Right lobe of liver (tissue), 4 donors: ENCODE measurements around the gene AP5S1.

Experiments used
- CTCF ChIP-seq, 4 donors: fragments of 200-600 bp in 3 of 4; fragments of 450-650 bp in 1 of 4; IDR thresholded peaks; one replicate each; pipeline versions ENCODE4 v1.5.1 to v1.8.0; 2016 to 2022; ENCODE audit warnings: antibody characterized with exemption in 4 of 4, mild to moderate bottlenecking in 2 of 4
- POLR2A ChIP-seq: fragments of 450-650 bp; IDR thresholded peaks from one replicate; pipeline ENCODE4 v1.6.1; 2017; ENCODE audit warnings: antibody characterized with exemption, mild to moderate bottlenecking
- donor health status: DM: no; HTN: no; CAD: no.
- donor health status: DM: no; HTN: no; CAD: no.
- donor health status: DM: no; HTN: yes; CAD: no.

GRCh38 chr20:3811467-3812258 is 8.7 kb upstream of the AP5S1 start:
- TF ChIP-seq POLR2A: peak; percentile 74
- TF ChIP-seq CTCF (IDR thresholded peaks at IDR 0.05): no peak
